Fibroblast of the conjunctiva (primary cell): Measurements from ENCODE around the gene GPRASP1.
"Not testable (repeated sequence)": the region's sequence is repeated elsewhere in the genome, so short reads cannot be mapped to it uniquely, and the experiment has no call there.

Experiments
- DNase-seq: peaks from one replicate; pipeline ENCODE4 v3.0.0-alpha.2; 2010; ENCODE audit warnings: low read depth

The GPRASP1 gene

GRCh38 chrX:102651242-102652011 lies at the start of gene GPRASP1:
Gene GPRASP1, plus strand, starts transcription at chrX:102651483. Its CDS starts 2,431 bp downstream, at chrX:102653914.
- DNase-seq: peak; percentile 4

GRCh38 chrX:102604327-102604726 lies 47.0 kb upstream of the GPRASP1 start:
- DNase-seq: no peak

DNA sequence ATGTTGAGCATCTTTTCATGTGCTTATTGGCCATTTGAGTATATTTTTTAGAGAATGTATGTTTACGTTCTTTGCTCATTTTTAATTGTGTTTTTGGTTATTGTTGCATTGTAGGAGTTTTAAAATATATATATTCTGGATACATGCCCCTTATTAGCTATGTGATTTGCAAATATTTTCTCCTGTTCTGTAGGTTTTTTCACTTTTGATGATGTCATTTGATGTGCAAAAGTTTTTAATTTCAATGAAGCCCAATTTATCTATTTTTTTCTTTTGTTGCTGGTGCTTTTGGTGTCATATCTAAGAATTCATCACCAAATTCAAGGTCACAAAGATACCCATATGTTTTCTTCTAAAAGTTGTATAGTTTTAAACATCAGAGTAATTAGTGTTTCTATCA lies 45.2 kb upstream of the GPRASP1 start:
- no peak for DNase-seq

- no peak for DNase-seq
Observed at GRCh38 chrX:102610905-102611304, 40.4 kb upstream of the GPRASP1 start.

GRCh38 chrX:102624105-102624504 lies 27.2 kb upstream of the GPRASP1 start:
- DNase-seq: no peak

- no peak for DNase-seq
Observed at GRCh38 chrX:102627640-102628039, 23.6 kb upstream of the GPRASP1 start.

- DNase-seq: no peak
Observed at GRCh38 chrX:102637561-102637960, 13.7 kb upstream of the GPRASP1 start.

GRCh38 chrX:102650903-102651241 lies 411 bp upstream of the GPRASP1 start:
- DNase-seq: no peak

GRCh38 chrX:102652031-102652688 lies 877 bp downstream of the GPRASP1 start:
- DNase-seq: peak; percentile 4

GRCh38 chrX:102654696-102655095 lies 3.4 kb downstream of the GPRASP1 start:
- DNase-seq: no peak

GRCh38 chrX:102658556-102658955 lies 7.3 kb downstream of the GPRASP1 start:
- DNase-seq: no peak

DNA sequence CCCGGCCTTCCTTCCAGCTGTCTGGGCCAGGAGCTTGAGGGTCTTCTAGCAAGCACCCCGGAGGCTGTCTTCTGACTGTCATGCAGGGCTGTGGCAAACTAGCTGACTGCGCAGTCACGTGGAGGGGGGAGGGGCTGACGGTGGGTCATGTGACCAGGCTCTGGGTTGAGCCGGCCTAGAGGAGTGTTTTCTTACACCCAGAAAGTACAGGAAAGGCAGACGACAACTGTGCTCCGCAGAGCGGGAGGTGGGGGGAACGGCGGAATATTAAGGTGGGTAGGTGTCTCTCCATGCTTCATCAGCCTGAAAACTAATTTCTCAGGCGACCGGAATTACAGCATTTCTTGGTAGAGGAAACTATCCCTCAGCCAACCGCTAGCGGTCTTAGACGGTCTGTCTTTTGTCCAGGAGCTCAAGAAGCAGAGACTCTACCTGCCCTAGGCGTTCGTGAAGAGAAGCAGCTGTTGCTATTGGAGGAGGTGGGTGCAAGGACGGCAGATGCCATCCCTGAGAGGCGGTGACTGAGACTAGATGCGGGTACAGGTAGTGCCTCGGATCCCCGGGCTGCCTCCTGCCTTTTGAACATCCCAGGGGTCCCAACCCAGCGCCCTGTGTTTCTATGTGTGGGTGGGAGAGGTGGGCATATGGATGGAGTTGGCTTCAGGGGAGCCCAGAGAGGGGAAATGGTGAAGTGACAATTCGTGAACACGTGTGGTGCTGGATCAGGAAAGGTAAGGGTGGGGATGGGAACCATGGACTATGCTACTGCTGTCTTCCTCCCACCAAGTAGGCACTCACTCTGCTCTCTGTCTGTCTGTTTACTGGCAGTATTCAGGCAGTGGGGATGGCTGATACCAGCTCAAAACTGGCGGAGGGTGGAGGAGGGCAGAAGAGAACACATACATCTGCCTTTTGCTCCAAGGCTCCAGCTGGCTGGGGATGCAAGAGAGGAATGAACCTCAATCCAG lies 8.8 kb downstream of the GPRASP1 start:
- peak; percentile 44 for DNase-seq

DNA sequence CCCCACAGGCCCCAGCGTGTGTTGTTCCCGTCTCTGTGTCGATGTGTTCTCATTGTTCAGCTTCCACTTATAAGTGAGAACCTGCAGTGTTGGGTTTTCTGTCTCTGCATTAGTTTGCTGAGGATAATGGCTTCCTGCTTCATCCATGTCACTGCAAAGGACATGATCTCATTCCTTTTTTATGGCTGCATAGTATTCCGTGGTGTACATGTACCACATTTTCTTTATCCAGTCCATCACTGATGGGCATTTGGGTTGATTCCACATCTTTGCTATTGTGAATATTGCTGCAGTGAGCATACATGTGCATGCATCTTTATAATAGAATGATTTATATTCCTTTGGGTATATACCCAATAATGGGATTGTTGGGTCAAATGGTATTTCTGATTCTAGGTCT lies 12.5 kb downstream of the GPRASP1 start:
- DNase-seq: not testable (repeated sequence)

DNA sequence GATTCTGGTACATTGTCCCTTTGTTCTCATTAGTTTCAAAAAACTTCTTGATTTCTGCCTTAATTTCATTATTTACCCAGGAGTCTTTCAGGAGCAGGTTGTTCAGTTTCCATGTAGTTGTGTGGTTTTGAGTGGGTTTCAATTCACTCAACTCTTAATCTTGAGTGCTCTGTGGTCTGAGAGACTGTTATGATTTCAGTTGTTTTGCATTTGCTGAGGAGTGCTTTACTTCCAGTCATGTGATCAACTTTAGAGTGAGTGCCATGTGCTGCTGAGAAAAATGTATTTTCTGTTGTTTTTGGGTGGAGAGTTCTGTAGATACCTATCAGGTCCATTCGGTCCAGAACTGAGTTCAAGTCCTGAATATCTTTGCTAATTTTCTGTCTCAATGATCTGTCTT lies 15.8 kb downstream of the GPRASP1 start:
- not testable (repeated sequence) for DNase-seq

DNA sequence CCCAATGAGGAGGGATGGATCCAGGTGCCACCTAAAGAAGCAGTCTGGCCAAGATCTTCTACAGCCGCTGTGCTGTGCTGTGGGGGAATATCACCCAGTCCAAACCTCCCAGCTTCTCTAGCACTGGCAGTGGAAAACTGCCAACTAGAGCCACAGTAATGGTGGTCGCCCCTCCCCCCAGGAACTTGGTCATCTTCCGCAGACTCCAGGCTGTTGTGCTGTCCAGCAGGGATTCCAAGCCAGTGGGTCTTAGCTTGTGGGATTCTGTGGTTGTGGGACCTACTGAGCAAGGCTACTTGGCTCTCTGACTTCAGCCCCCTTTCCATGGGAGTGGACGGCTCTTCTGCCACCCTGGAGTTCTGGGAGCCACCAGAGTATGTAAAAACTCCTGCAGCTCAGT lies 18.2 kb downstream of the GPRASP1 start:
- DNase-seq: no peak

- no peak for DNase-seq
Observed at GRCh38 chrX:102672856-102673255, 21.6 kb downstream of the GPRASP1 start.

DNA sequence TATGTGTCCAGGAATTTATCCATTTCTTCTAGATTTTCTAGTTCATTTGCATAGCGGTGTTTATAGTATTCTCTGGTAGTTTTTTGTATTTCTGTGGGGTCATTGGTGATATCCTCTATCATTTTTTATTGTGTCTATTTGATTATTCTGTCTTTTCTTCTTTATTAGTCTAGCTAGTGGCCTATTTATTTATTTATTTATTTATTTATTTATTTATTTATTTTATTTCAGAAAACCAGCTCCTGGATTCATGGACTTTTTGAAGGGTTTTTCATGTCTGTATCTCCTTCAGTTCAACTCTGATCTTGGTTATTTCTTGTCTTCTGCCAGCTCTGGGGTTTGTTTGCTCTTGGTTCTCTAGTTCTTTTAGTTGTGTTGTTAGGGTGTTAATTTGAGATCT lies 26.2 kb downstream of the GPRASP1 start:
- DNase-seq: not testable (repeated sequence)

DNA sequence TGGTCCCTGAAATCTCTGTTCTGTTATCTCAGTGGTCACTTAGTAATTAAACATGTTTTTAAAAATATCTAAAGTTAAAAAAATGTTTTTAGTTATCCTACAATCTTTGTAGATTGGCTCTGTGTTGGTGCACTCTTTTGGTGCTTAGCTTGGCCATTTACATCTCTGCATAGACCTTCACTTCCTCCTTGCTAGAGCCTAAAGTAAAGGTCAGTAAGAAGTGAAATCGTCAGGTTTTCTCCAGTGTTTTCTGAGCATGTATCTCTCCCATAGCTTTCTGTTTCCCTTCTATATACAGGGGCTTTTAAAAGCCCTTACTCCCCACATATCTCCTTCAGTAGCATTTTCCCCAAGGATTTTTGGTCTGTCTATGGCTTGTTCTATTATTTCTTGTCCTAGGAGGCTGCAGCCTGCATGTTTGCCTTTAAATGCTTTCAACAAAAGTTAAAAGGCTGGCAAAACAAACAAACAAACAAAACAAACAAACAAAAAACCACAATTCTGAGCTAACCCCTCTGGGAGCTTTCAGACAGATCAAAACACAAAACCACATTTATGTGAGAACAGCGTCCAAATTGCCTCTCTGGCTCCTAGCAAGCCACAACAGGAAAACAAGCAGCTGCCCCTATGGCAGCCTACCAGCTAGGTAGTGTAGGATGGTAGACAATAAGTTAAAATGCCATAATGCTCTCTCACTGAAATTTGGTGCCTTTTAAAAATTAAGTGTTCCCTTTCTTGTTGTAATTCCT lies 33.7 kb downstream of the GPRASP1 start:
- DNase-seq: no peak

- DNase-seq: no peak
Observed at GRCh38 chrX:102694749-102695148, 43.5 kb downstream of the GPRASP1 start.

DNA sequence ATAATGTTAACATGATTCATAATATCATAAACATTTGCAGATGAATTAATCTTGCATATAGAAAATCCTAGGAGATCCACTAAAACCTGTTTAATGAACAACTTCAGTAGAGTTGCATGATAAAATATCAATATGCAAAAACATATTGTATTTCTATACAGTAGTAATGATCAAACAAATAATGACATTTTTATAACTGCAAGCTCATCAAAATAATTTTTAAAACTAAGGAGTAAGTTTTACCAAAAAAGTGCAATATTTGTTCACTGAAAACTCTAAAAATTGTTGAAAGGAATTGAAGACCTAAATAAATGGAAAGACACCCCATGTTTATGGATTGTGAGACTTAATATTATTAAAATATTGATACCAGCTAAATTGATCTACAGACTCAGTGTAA lies 45.0 kb downstream of the GPRASP1 start:
- DNase-seq: no peak

- peak; percentile 43 for DNase-seq
Observed at GRCh38 chrX:102697494-102697893, 46.2 kb downstream of the GPRASP1 start.
